ENCODE results near the gene OR13C2. TPM values are rescaled to one million over a fixed set of nuclear protein-coding genes. Genes with fewer than 3 reads are reported as not detected.

OR13C2 gene
- total RNA-seq, 6 donors from 2014 or later, result not detected

DNA sequence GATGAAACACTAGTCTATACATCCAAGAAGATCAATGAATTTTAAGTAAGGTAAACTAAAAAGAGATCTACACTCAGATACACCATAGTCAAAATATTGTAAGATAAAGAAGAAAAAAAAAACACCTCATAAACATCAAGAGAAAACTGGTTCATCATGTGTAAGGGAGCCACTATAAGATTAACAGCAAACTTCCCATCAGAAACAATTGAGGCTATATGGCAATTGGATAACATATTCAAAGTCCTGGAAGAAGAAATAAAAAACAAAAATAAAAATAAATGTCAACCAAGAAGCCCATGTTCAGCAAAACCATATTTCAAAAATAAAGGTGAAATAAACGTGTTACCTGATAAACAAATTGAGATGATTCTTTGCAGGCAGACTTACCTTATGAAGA lies 32.8 kb downstream of the OR13C2 start:
- no peak for DNase-seq
- Histone ChIP-seq H3K4me3 (no peak overlapping the region), H3K4me1 (no peaks in the 10 kb centered on the region), H3K27me3 (no peaks in the 10 kb centered on the region), H3K27ac (no peak overlapping the region), H3K36me3 (no peaks in the 10 kb centered on the region), H3K9me3 (peaks cover 0 to 7% (median 2%) of the 10 kb centered on the region in 4 donors)
- 59 to 70% methylated on average over 1 of the region's 1 CpG for WGBS, 2 donors
- ATAC-seq (ENCODE audit: low FRiP score in 2 of 2), result no peak
- TF ChIP-seq POLR2A (IDR thresholded peaks at IDR 0.05), result no peak
- TF ChIP-seq EP300 (IDR thresholded peaks at IDR 0.05), result no peak
- no peak for TF ChIP-seq POLR2AphosphoS5 (IDR thresholded peaks at IDR 0.05)
- TF ChIP-seq, protein P1, sequence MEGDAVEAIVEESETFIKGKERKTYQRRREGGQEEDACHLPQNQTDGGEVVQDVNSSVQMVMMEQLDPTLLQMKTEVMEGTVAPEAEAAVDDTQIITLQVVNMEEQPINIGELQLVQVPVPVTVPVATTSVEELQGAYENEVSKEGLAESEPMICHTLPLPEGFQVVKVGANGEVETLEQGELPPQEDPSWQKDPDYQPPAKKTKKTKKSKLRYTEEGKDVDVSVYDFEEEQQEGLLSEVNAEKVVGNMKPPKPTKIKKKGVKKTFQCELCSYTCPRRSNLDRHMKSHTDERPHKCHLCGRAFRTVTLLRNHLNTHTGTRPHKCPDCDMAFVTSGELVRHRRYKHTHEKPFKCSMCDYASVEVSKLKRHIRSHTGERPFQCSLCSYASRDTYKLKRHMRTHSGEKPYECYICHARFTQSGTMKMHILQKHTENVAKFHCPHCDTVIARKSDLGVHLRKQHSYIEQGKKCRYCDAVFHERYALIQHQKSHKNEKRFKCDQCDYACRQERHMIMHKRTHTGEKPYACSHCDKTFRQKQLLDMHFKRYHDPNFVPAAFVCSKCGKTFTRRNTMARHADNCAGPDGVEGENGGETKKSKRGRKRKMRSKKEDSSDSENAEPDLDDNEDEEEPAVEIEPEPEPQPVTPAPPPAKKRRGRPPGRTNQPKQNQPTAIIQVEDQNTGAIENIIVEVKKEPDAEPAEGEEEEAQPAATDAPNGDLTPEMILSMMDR (IDR thresholded peaks at IDR 0.05), result no peak

GRCh38 chr9:104568868-104569267 lies 36.6 kb downstream of the OR13C2 start, which contains the start of gene OR13C8:
TSS of gene OR13C8 (plus strand) at chr9:104569168. CDS start at chr9:104569168, 0 bp downstream.
- Histone ChIP-seq H3K27ac (no peak within 1 kb of the TSS), H3K4me3 (no peak within 1 kb of the TSS), H3K36me3 (no peaks in the 10 kb centered on the region), H3K9me3 (peaks cover 0 to 7% (median 2%) of the 10 kb centered on the region in 4 donors), H3K27me3 (no peaks in the 10 kb centered on the region), H3K4me1 (no peaks in the 10 kb centered on the region)
- 90 to 91% methylated on average over 4 of the region's 4 CpGs for WGBS, 2 donors
- TF ChIP-seq, protein P1 (IDR thresholded peaks at IDR 0.05), result no peak
- TF ChIP-seq EP300 (IDR thresholded peaks at IDR 0.05) (no peak), POLR2AphosphoS5 (IDR thresholded peaks at IDR 0.05) (no peak), POLR2A (IDR thresholded peaks at IDR 0.05) (no peak)
- ATAC-seq (ENCODE audit: low FRiP score in 2 of 2) (no peak), DNase-seq (no peak)

- no peak for ATAC-seq (ENCODE audit: low FRiP score in 2 of 2)
- Histone ChIP-seq H3K36me3 (no peaks in the 10 kb centered on the region), H3K27me3 (no peaks in the 10 kb centered on the region), H3K4me1 (no peaks in the 10 kb centered on the region), H3K4me3 (no peak overlapping the region), H3K9me3 (no peaks in the 10 kb centered on the region), H3K27ac (no peak overlapping the region)
- WGBS, 2 donors, result 72 to 76% methylated on average over 1 of the region's 1 CpG
- TF ChIP-seq EP300 (IDR thresholded peaks at IDR 0.05) (no peak), POLR2AphosphoS5 (IDR thresholded peaks at IDR 0.05) (no peak), POLR2A (IDR thresholded peaks at IDR 0.05) (no peak)
- TF ChIP-seq, protein P1 (IDR thresholded peaks at IDR 0.05), result no peak
- no peak for DNase-seq
Observed at GRCh38 chr9:104564358-104564757, 41.1 kb downstream of the OR13C2 start.

DNA sequence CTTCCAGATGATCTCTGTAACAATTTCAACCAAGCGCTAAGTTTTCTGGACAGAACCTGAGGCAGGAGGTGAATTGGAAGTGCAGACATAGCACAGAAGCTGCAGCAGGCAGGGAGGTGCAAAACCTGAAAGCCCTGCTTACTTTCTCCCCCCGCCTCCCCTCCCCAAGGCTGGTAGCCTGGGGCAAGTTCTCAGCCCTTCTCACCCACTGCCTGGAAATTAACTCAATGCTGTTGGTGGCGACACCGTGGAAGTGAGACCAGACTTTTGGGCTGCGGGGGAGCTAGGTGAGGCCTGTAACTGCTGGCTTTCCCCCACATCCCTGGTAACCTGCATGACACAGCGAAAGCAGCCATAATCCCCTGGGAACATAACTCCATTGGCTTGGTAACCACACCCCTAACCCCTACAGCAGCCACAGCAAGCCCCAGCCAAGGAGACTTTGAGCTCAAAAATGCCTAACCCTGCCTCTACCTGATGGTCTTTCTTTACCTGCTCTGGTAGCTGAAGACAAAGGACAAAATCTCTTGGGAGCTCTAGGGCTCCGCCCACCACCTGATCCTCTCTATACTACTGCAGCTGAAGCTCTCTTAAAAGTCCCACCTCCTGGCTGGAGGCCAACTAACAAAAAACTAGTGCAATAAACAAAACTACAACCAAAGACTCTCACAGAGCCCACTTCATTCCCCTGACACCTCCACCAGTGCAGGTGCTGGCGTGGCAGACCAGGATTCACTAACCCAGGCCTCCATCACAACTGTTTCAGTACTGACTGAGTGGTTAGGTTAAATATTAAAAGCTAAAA lies 48.4 kb downstream of the OR13C2 start:
- Histone ChIP-seq H3K4me3 (no peak overlapping the region), H3K9me3 (peaks cover 0 to 3% (median 0%) of the 10 kb centered on the region in 4 donors), H3K36me3 (no peaks in the 10 kb centered on the region), H3K27ac (no peak overlapping the region), H3K4me1 (no peaks in the 10 kb centered on the region), H3K27me3 (no peaks in the 10 kb centered on the region)
- no peak for ATAC-seq (ENCODE audit: low FRiP score in 2 of 2)
- DNase-seq, result no peak
- WGBS, 2 donors, result 85 to 87% methylated on average over 8 of the region's 8 CpGs
- TF ChIP-seq, protein P1 (IDR thresholded peaks at IDR 0.05), result no peak
- TF ChIP-seq EP300 (IDR thresholded peaks at IDR 0.05) (no peak), POLR2AphosphoS5 (IDR thresholded peaks at IDR 0.05) (no peak), POLR2A (IDR thresholded peaks at IDR 0.05) (no peak)

All from upper lobe of left lung (tissue), 6 donors.